HG03432 (cell line): ENCODE results near the gene ATXN2L.
"Not testable (repeated sequence)": the region's sequence is repeated elsewhere in the genome, so short reads cannot be mapped to it uniquely, and the experiment has no call there.

ENCODE experiments used
- ATAC-seq: cut with Tn5 transposase; IDR thresholded peaks from one replicate; pipeline ENCODE4 v1.9.1; 2021; ENCODE audit warnings: mild to moderate bottlenecking, moderate library complexity; ENCODE audit not compliant: unreplicated experiment

Gene ATXN2L

GRCh38 chr16:28822520-28823290 is at the start of gene ATXN2L:
ATXN2L (plus strand) TSS chr16:28822999; CDS start chr16:28823260, 261 bp downstream.
- ATAC-seq, result peak; percentile 57

- not testable (repeated sequence) for ATAC-seq
These were observed 41.1 kb upstream of the ATXN2L start for GRCh38 chr16:28781697-28782096.

- ATAC-seq, result not testable (repeated sequence)
These were observed 40.4 kb upstream of the ATXN2L start for GRCh38 chr16:28782357-28782756.

GRCh38 chr16:28802235-28803019 is 20.4 kb upstream of the ATXN2L start:
- ATAC-seq, result not testable (repeated sequence)

GRCh38 chr16:28807445-28808120 is 15.2 kb upstream of the ATXN2L start:
- not testable (repeated sequence) for ATAC-seq

- ATAC-seq, result no peak
These were observed 2.8 kb upstream of the ATXN2L start for GRCh38 chr16:28820016-28820415.

GRCh38 chr16:28820546-28820945 is 2.3 kb upstream of the ATXN2L start:
- ATAC-seq, result not testable (repeated sequence)

- ATAC-seq, result no peak
These were observed 802 bp upstream of the ATXN2L start for GRCh38 chr16:28821874-28822519.

GRCh38 chr16:28823291-28823872 is 583 bp downstream of the ATXN2L start:
- peak; percentile 30 for ATAC-seq

- ATAC-seq, result peak; percentile 63
These were observed 1.3 kb downstream of the ATXN2L start for GRCh38 chr16:28823873-28824716.

GRCh38 chr16:28824717-28824973 is 1.8 kb downstream of the ATXN2L start:
- ATAC-seq, result no peak

- ATAC-seq, result no peak
These were observed 3.3 kb downstream of the ATXN2L start for GRCh38 chr16:28826141-28826540.

GRCh38 chr16:28829747-28830146 is 6.9 kb downstream of the ATXN2L start:
- ATAC-seq, result no peak

GRCh38 chr16:28830531-28830930 is 7.7 kb downstream of the ATXN2L start:
- ATAC-seq, result no peak

- ATAC-seq, result no peak
These were observed 11.6 kb downstream of the ATXN2L start for GRCh38 chr16:28834349-28834748.

GRCh38 chr16:28834873-28835863 is 12.4 kb downstream of the ATXN2L start:
- ATAC-seq, result no peak

- ATAC-seq, result no peak
These were observed 13.3 kb downstream of the ATXN2L start for GRCh38 chr16:28835864-28836760.

- ATAC-seq, result no peak
These were observed 13.9 kb downstream of the ATXN2L start for GRCh38 chr16:28836761-28837064.
